Activated CD4-positive, alpha-beta T cell treated with anti-CD3 and anti-CD28 coated beads for 1 hour (primary cell): ENCODE data around the gene ANKS1B.

Experiments used
- DNase-seq: peaks from one replicate; pipeline ENCODE4 v3.0.0-alpha.2; 2020

Gene ANKS1B

GRCh38 chr12:99147130-99147529 is 837.6 kb downstream of the ANKS1B start:
- no peak for DNase-seq

DNA sequence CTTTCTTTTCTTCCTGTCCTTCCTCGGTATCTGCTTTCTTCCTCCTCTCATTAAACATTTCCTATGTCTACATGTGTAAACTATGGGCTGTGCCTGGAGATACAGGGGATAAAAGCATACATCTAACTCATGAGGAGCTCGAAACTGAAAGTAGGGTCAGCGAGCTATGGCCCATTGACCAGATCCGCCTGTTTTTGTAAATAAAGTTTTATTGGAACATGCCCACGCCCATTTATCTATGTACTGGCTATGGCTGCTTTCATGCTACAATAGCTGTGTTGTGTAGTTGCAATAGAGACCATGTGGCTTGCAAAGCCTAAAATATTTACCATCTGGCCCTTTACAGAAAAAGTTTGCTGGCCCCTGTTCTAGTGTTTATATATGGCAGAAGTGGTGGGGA is 838.0 kb downstream of the ANKS1B start:
- no peak for DNase-seq

DNA sequence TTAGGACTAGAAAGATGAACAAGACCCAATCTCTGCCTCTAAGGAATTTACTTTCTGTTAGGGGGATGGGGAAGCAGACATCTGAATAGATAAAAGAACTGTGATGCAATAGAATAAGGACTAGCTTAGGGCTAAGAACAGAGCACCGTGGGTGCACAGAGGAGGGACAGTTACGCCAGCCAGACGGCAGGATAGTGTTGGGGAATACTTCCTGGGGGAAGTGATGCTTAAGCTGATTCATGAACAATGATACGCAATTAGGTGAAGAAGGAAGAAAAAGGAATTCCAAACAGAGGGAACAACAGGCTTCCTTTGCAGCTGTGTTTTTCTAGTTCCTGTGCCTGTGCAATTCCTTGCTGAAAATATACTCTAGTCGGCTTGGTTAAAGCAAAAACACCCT is 838.6 kb downstream of the ANKS1B start:
- DNase-seq: no peak

- DNase-seq: no peak
Observed at GRCh38 chr12:99142651-99143050, 842.1 kb downstream of the ANKS1B start.

DNA sequence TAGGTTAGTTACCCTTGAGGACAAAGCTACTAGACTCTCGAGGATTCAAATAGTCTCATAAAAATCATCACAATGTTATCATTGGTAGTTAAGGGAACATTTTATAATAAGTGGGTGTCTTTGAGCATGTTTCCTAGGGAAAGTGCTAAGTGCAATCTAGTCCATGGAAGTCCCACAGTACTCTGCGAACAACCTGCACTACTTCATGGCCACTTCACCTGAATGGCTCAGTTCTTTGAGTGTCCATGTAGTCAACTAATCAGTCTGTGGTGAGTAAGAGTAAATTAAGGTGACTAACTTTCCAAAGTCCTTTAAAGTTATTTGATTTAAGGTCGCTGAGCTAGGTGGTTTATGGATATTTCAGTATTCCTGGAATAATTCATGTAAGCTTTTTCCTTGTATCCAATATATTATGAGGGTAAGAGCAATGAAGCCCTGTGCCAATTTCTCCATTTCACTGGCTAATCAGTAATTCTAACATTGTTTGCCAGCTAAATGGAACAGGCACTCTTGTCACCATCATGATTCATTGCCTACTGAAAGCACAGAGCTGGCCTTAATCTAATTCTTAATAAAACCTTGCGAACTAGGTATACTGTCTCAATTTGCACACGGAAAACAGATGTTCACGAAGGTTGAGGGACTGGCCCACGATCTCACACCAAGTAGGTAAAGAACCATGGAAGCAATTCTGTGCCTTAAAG is 844.6 kb downstream of the ANKS1B start:
- DNase-seq: no peak

DNA sequence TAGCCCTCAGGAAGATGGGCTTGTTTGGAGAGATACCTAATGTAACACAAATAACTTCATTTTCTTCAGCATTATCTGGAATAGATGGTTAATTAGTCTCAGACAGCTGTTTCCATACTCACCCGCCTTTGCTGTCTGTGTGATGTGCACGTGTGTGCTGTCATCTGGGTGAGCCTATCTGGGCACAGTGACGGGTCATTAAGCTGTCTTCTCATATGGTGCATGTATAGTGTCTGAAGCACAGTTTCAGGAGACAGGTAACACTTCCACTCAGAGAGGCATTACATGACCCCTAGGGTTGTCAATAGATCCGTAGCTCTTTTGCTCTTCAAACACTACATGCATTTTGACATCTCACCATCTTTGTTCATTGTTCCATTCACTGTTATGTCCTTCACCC is 846.3 kb downstream of the ANKS1B start:
- no peak for DNase-seq

DNA sequence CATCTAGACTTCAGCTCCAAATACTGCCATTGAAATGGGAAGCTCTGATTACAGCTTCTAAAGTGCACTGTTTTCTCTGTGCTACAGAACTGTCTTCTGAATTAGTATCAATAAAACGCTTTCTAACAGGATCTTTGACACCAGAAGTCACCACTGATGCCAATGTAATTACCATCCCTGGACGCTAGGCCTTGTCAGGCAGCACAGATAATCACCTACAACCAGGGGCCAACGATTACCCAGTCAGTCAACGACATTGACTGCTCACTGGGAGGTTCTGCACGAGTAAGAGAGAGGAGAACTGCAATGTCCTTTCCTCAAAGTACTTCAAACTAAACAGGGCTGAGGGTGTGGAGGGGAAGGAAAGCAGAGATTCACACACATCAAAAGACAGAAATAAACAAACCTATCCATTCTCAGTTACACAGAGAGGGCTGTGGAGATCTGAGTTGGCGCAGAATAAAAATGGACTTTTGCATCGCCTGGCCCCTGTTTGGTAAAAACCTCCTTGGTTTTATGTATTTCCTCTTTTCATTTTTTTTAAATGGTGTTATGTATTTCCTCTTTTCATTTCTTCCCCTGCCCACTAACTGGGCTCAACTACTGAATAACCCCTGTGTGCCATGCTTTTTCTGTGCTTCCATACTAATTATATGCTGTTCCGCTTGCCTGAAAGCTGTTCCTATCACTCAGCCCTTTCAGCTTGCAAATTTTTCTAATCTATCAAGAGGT is 847.4 kb downstream of the ANKS1B start:
- DNase-seq: no peak

DNA sequence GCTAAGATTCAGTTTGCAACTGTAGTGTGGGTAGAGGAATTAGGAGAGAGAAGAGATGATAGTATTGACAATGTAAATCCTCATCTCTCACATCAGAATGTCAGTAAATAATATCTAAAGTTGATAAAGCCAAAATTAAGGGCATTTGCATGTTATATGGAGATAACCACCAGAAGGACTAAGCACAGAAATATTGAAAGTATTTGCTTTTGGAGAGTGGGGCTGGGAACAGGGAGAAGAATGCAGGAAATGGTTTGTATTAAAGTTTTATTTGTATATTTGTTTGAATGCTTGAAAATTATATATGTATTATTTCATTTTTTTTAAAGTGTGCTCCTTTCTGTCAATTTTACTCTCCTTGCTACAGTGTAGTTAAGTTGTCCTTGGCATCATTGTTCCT is 848.2 kb downstream of the ANKS1B start:
- DNase-seq: no peak

DNA sequence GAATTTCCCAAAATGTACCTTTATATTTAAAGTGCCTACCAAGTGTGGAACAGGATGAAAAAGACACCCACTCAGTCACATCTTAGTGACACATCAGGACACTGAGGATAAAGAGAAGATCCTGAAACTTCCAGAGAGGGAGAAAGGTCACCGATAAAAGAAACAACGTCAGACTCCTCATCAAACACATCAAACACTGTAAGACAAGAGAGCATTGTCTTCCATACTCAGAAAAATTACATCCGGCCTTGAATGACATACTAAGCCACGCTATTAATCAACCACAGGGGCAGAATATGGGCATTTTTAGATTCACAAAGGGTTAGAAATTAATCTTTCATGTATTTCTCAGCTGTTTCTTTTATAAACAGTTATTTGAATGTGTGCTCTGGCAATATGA is 849.4 kb downstream of the ANKS1B start:
- DNase-seq: no peak

DNA sequence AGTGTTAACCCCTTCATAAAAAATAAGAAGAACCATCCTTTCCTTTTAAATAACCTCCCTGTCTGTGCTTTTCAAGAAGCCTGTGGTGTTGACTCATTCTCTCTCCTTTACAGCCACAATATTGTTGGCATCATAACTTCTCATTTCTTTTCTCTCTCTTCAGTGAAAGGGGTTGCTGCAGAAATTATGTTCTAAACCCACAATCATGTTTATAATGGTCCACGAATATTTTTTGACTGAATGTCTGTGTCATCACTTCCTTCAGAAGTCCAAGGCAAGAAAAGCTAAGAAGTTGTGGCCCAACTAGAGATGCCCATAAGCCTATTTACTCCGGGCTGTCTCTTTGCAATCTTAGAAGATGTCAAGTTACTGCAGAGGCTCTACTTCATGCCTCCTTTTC is 851.3 kb downstream of the ANKS1B start:
- no peak for DNase-seq

DNA sequence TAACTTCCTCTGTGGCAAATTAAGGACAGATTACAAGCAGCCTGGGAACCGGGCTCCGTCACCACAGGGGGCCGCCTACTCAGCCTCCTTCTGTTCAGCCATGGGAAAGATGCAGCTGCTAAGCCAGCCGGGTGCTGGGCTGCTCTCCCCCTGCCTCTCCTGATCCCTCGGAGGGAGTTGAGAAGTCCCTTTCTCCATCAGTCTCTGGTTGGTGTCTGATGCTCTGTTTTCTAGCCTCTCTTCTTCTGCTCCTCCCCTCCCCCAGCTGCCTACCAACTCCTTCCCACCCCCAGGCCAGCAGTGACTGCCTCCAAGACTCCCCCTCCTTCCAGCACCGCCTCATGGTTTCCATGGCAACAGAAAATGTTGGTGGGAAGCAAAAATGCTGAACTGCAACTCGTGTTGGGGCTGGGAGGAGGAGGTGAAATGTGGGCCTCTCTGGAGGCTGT is 853.0 kb downstream of the ANKS1B start:
- no peak for DNase-seq

GRCh38 chr12:99130808-99131553 is 853.8 kb downstream of the ANKS1B start:
- no peak for DNase-seq

DNA sequence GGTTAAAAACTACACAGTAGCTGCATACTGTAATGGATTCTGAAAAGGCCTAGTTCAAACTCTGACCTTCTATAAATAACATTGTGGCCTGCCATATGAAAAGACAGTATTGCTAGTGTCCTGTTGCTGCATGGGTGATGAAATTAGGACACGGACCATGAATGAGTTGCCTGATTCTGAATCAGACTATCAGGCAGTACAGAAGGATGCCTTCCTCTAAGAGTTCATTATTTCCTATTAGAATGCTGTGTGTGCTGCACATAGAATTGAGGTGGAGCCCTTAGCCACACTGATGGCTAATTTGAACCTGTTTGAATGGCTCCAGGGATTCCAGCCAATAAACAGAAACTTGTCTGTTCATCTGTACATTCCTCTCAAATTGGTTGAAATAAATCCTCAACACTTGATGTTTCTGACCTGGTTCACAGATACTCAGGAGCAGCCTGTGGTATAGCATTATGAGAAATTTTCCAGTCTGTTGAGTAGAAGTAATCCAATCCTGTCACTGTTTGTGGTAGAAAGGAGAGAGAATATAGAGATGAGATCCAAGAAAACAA is 856.4 kb downstream of the ANKS1B start:
- DNase-seq: no peak

DNA sequence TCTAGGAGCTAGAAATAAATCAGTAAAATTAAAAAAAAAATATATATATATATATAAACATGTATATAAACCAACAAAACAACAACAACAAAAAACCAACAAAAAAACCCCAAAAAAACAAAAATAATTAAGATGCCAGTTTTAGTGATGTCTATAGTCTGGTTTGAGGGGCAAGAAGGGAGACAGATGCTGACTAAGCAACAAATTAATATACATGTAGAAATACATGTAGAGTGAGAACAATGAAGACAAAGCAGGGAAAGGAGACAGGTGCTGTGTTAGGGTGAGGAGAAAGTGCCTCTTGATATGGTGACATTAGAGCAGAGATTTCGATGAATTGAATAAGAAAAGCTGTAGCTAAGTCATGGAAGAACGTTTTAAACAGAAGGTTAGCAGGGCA is 861.8 kb downstream of the ANKS1B start:
- no peak for DNase-seq

GRCh38 chr12:99122496-99122895 is 862.2 kb downstream of the ANKS1B start:
- no peak for DNase-seq

- no peak for DNase-seq
Observed at GRCh38 chr12:99121546-99121945, 863.2 kb downstream of the ANKS1B start.

DNA sequence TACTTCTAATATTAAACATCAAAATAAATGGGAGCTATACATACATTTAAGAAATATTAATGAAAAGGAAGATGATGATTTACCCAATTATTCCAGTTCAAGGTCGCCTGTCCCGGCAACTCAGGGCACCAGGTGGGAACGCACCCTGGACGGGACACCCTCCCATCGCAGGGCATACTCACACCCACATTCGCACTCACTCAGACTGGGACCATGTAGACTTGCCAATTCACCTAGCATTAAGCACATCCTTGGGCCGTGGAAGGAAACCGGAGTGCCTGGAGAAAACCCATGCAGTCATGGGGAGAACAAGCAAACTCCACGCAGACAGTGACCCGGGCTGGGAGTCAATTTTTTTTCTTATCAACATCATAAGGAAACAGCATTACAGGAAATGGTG is 864.8 kb downstream of the ANKS1B start:
- DNase-seq: no peak

DNA sequence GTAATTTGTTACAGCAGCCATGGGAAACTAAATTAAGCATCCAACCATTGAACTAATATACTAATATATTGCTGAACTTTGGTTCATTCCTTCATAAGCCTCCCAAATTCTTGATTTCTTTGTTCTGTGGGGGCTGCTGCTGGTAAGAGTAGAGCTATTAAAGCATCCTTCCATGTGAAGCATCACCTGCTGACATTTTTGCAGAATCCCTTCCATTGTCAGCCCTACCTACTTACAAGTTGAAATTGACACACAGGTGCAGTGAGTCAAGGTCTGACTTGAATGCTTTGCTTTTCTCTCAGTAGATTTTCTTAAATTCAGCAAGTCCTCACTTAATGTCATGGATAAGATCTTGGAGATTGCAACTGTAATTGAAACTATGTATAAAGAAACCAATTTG is 865.3 kb downstream of the ANKS1B start:
- no peak for DNase-seq

DNA sequence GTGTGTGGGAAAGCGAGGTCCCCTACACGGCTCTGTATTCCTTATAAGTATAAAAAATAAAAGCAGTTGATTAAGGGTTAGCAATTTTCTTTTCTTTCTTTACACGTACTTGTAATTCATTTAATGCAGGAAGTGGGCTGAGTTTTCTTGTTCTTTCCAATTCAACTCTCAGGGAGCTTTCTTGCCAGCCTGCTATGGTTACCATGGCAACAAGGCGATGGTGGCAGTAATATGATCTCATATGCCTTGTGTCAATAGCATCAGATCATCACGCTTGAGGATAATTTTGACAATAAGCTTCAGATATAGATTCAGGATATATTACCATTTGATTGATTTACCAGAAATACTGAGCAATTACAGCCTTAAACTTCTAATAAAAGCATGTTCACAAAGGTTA is 873.1 kb downstream of the ANKS1B start:
- DNase-seq: no peak

DNA sequence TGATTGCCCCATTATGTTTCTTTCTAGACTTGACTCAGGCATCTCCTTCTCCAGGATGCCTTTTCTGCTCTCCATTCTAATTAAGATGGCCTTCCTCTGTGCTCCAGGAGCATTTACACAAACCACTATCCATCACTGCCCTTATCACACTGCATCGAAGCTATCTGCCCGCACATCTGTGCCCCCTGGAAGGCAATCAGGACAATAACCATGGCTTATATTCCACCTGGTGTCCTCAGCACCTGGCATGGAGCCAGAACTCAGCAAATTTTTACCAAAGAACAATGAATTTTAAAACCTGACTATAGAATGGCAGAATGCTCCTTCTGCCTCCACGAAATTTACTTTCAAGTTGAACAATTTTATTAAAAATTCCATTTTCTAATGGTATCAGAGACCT is 873.9 kb downstream of the ANKS1B start:
- DNase-seq: no peak

- DNase-seq: no peak
Observed at GRCh38 chr12:99110212-99110611, 874.5 kb downstream of the ANKS1B start.

DNA sequence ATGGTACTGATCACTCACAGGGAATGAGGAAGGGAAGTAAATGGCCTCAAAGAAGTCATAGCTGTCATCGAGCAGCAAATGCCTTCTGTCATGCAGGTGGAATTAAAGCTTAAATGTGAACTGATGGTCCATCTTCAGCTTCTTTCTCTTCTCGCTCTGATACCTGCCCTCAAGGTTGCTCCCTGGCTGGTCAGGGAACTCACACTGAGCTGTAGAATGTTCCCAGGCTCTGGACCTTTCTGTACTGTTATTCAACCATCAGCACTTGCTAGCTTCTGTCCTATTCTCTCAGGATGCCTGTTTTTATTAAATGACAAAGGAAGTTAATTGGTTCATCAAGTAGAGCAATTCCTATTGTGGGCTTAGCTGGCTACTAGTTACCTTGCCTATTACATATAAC is 875.8 kb downstream of the ANKS1B start:
- no peak for DNase-seq

DNA sequence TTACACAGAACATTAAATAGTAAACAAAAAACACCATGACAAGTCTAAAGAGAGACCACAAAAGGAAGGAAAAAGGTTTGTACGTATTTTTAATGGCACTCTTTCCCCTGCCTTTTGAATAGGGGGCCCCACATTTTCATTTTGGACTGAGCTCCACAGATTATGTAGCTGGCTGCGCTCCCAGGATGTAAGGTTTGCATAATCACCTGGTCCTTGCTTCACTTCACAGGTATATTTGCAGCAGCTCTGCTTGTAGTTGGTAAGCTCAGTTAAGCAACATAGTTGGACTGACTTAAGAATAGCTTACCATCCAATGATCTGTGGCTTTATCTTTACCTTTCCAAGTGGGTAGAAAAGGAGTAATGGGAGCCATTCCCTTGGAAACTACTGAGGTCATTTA is 885.0 kb downstream of the ANKS1B start:
- no peak for DNase-seq

- no peak for DNase-seq
Observed at GRCh38 chr12:99097171-99097570, 887.6 kb downstream of the ANKS1B start.
